ENCODE data around the gene UAP1L1.

DNA sequence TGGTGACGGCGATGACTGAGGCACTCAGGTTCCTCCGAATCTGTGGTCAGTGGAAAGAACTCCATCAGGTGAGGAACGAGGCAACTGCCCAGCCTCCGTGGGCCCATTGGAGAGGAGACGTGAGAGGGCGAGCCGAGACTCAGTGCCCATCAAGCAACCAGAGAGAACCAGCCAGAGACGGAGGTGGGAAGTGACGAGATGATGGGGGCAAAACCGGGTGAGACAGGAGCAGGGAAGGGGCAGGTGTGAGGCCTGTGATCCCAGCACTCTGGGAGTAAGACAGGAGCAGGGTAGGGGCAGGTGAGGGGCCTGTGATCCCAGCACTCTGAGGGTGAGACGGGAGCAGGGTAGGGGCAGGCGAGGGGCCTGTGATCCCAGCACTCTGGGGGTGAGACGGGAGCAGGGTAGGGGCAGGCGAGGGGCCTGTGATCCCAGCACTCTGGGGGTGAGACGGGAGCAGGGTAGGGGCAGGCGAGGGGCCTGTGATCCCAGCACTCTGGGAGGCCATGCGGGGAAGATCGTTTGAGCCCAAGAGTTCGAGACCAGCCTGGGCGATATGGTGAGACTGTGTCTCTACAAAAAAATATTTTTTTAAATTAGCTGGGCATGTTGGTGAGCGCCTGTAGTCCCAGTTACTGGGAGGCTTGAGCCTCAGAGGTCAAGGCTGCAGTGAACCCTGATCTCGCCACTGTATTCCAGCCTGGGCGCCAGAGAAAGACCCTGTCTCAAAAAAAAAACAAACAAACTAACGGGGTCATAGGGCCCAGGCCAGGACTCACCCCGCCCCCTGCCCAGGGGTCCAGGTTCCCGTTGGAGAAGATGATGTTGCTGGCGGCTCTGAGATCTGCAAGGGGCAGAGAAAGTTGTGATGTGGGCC is 33.8 kb downstream of the UAP1L1 start:
- TF ChIP-seq, protein P1, sequence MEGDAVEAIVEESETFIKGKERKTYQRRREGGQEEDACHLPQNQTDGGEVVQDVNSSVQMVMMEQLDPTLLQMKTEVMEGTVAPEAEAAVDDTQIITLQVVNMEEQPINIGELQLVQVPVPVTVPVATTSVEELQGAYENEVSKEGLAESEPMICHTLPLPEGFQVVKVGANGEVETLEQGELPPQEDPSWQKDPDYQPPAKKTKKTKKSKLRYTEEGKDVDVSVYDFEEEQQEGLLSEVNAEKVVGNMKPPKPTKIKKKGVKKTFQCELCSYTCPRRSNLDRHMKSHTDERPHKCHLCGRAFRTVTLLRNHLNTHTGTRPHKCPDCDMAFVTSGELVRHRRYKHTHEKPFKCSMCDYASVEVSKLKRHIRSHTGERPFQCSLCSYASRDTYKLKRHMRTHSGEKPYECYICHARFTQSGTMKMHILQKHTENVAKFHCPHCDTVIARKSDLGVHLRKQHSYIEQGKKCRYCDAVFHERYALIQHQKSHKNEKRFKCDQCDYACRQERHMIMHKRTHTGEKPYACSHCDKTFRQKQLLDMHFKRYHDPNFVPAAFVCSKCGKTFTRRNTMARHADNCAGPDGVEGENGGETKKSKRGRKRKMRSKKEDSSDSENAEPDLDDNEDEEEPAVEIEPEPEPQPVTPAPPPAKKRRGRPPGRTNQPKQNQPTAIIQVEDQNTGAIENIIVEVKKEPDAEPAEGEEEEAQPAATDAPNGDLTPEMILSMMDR (IDR thresholded peaks at IDR 0.05) = no peak
- TF ChIP-seq EP300 (IDR thresholded peaks at IDR 0.05) (no peak), POLR2A (IDR thresholded peaks at IDR 0.05) (no peak)

All from tibial nerve (tissue), 4 donors.